GM18517 (cell line): ENCODE results near the gene CSTF2T.
A peak's percentile ranks its signal among the peaks of the same experiment; 100 is the strongest.

Source experiments
- ATAC-seq: cut with Tn5 transposase; IDR thresholded peaks from one replicate; pipeline ENCODE4 v1.9.1; 2021; ENCODE audit warnings: mild to moderate bottlenecking, moderate library complexity; ENCODE audit not compliant: unreplicated experiment

Gene CSTF2T

GRCh38 chr10:51699475-51700227, at the start of gene CSTF2T:
TSS of gene CSTF2T (minus strand) at chr10:51699595. CDS start at chr10:51699549, 46 bp downstream.
- peak; percentile 94 for ATAC-seq

- no peak for ATAC-seq
Measured at GRCh38 chr10:51748959-51749358, 49.6 kb upstream of the CSTF2T start.

DNA sequence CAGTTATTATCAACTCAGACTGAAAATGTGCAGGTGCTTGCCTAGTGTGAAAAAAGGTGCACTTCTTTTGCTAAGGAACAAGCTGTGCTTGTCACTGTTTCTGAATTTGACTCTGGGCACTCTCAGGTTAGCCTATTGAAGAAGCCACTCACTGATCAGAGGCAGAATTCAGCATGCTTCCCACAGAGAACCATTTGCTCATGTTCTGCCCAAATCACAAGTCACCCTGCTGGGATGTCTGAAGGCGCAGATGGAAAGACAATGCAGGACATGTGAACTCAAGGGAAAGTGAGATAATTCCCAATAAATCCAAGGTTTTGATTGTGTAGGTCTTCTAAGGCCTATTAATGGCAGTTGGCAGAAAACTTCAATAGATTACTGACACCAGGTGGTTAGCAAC, 47.8 kb upstream of the CSTF2T start:
- no peak for ATAC-seq

DNA sequence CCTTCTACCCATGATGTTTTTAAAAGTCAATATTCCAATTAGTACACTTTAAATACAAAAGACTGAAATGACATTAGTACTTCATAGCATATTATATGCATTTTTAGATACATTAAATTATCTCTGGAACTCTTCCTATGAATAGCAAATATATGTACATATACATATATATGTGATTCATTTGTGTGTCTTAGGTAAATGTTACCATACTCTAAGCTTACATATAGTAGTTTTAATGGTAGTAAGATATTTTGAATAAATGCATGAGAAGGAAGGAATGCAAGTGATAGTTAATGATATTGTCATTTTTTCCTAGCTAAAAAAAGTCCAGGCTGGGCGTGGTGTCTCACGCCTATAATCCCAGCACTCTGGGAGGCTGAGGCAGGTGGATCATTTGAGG, 46.0 kb upstream of the CSTF2T start:
- ATAC-seq, result no peak

- no peak for ATAC-seq
Measured at GRCh38 chr10:51744235-51745000, 45.0 kb upstream of the CSTF2T start.

DNA sequence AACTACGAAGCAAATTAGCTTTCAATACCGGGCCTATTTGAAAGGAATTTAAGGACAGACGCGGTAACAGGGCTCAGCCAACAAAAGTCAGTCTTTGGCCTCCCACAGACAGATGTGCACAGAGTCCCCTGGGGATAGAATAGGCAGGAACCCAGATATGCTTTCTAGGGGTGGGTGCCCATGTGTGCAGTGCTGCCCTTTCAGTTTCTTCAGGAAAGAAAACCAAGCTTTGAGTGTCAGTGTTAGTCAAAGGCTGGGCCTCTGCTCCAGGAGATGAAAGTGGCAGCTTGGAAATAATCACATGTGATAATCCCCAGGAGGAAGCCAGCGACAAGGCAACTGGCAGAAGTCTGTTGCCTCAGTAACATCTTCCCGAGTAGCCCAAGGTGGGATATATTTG, 43.8 kb upstream of the CSTF2T start:
- peak; percentile 97 for ATAC-seq

- ATAC-seq, result no peak
Measured at GRCh38 chr10:51733057-51733456, 33.7 kb upstream of the CSTF2T start.

- no peak for ATAC-seq
Measured at GRCh38 chr10:51729822-51730555, 30.6 kb upstream of the CSTF2T start.

DNA sequence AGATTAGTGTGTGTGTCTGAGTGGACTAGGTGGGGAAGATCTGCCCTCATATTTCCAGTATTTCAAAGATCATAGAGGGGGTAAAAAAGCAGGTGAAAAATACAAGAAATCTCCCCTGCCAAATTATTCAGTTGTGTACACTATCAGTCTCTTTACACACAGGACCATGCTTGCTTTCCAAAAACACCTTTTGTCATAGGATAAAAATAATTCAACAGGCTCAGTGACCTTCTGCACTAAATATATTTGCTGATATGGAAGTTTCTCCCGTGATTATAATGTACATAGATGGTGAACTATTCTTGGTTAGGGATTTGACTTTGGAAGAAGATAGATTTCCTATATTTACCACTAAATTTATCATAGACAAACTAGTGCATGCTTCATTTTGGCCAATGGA, 24.6 kb upstream of the CSTF2T start:
- no peak for ATAC-seq

GRCh38 chr10:51718804-51719291, 19.5 kb upstream of the CSTF2T start:
- ATAC-seq, result no peak

DNA sequence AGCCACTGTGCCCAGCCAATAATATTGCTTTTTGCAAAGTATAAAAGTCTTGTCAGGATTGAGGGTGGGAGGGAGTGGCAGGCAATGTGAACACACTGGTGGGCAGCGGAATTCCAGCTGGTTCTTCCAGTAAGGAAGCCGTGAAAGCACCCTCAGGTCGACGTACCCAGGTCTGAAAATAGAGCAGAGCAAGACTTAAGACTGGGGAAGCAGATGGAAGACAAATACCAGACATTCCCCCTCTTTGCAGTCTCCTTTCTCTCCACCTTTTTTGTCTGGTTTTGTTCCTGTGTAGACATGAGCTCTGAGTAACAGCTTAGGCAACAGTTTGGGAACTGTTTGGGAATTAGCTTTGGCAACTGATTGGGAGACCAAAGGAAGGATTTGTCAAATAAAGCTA, 17.6 kb upstream of the CSTF2T start:
- no peak for ATAC-seq

DNA sequence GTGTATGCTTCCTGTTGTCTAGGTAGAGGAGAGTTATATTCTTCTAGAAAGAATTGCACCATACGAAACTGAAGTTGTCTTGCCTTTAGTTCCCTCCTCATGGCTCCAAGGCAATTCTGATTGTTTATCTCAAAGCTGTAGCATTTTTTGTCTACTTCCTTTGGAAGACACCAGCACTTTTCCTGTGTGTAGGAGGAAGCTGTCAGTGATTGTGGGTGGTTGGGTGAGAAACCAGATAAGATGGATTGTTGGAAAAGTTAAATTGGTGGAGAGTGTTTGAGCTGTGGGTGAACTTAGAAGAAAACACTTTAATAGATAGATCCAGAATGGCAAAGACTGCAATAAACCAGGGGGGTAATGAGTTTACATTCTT, 12.1 kb upstream of the CSTF2T start:
- ATAC-seq, result no peak

DNA sequence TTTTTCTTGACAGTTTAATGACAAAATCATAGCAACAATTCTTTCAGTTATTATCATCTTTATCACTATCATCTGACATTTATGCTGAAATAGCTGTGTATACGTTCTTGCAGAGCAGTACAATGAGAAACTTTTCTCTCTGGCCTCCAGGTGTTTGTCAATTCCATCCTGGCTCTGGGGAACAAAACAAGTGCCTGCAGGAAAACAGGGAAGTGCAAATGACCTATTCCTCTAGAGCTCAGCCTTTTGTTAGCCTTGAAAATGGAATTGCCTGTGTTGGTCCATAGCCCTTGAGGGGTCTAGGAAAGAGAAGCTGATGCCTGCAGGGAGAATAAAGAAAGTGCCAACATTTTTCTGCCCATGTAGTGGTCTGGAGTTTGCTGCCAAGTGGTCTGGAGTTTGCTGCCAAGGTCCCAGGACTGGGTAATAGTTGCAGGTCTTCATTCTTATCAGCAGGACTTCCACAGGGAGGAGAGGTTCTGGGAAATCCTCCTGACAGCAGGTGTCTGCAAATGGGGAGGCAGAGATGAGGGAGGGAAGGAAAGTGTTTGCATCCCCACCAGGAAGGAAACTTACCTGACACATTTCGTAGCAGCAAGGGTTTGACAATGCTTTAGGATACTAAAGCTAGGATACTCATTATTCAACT, 10.1 kb upstream of the CSTF2T start:
- no peak for ATAC-seq

DNA sequence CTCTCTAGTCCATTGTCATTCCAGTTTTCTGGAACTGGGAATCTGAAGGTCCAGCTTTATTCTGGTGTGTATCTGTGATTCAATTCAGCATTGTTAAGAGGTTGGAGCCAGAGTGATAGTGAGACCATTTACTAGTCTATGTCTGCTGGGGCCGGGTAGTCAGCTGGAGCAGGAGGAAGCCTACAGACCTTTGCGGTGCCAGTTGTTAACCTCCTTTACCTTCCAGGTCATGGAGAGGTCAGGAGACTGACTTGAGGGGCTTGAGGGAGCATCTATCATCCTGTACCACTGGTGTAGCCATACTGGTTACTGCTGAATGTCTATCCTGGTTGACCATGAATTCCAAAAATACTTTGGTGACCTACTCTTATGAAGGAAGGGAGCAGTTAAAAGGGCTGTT, 9.2 kb upstream of the CSTF2T start:
- ATAC-seq, result no peak

- no peak for ATAC-seq
Measured at GRCh38 chr10:51707821-51708424, 8.5 kb upstream of the CSTF2T start.

DNA sequence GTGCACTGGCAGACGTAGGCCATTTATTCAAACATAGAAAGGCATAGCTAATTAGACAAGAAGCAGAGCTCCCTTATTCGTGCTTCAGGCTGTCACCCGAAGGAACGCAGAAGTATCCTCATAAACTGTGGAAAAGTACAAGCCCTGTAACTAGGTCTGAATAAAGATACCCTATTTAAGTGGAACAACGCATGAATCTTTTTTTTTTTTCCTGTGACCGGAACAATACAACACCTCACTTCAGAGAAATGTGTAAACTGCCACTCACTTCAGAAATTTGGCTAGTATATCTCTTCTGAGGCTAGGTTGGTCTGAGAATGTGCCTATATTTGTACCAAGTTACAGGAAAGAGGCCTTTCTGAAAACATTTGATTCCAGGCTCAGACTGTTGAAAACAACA, 8.0 kb upstream of the CSTF2T start:
- ATAC-seq, result no peak

- ATAC-seq, result no peak
Measured at GRCh38 chr10:51706225-51706624, 6.8 kb upstream of the CSTF2T start.

DNA sequence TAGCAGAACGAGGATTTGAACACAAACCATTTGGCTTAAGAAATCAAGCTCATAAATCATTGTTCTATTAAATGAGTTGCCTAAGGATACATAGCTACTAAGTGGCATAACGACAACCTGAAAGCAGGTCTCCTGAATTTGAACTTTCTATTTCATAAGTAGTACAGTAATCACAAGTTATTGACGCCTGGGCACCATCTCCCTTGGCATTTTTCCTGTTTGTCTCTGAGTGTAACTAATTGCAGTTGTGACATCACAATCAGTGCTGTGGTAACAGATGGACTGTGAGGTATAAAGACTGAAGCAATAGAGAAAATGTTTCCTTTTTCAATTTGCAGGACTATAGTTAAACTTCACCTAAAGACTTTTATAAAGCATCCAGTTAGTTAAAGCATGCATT, 6.4 kb upstream of the CSTF2T start:
- ATAC-seq, result no peak

- ATAC-seq, result no peak
Measured at GRCh38 chr10:51700228-51700817, 928 bp upstream of the CSTF2T start.

DNA sequence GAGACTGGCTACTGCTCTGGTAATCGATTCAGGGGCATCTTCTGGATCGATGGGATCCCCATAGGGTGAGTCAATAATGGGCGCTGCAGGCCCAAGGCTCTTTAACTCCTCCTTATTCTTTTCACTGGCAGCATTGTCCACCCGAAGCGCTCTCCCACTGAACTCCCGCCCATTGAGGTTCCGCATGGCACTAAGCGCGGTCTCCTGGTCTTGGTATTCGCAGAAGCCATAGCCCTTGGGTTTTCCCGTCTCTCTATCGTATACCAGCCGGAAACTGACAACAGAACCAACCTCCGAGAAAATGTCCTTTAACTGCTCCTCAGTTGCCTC, 285 bp downstream of the CSTF2T start:
- ATAC-seq, result peak; percentile 34
